Measurements from ENCODE around the gene RAB20.

Gene RAB20

DNA sequence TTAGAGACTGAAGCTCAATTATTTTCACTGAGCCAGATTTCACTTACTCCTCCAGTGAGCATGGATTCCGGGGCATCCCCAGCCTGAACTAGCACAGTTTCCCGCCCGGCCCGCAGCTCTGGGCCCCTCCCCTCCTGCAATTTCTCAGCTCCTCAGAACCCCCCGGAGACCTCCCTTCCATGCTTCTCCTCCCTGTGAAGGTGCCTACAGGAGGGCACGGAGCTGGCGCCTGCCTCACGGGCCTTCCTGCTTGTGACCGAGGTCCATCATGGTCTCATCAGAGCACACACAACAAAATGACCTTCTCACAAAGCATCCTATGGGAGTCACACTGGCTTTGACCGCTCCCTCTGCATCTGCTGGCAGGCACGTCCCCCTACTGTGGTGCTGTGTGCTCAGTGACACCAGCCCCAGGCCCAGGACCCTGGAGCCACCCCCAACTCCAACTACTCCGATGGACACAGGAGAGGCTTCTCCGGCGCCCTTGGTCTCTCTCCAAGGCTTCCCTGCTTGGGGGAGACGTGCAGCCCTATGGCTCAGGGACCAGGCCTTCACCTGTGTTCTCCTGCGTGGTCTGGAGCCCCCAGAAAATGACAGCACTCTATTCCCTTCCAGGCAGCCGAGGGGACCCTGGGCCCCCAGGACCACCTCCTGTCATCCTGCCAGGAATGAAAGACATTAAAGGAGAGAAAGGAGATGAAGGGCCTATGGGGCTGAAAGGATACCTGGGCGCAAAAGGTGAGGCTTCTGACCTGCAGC is 77.1 kb downstream of the RAB20 start:
- H3K9ac ChIP-seq (ENCODE audit: insufficient read length), result no peak overlapping the region
- no peak overlapping the region for H3K27ac ChIP-seq
- H3K36me3 ChIP-seq (ENCODE audit: insufficient read depth, low read length), result peaks cover 4% of the 10 kb centered on the region; the same call in 1 of the 2 replicates

GRCh38 chr13:110483386-110483968 is 78.0 kb downstream of the RAB20 start:
- no peak overlapping the region for H3K27ac ChIP-seq

More for the DNA sequence above, 77.1 kb downstream of the RAB20 start:
- TF ChIP-seq POLR2AphosphoS5 (IDR thresholded peaks at IDR 0.05; ENCODE audit: borderline replicate concordance, low read depth, low read length) (no peak), EZH2 (IDR thresholded peaks at IDR 0.05) (no peak)
- no peak overlapping the region for H3K4me3 ChIP-seq
- no peaks in the 10 kb centered on the region for H3K9me3 ChIP-seq (ENCODE audit: low read depth, low read length)
- DNase-seq (ENCODE audit: low read depth, low spot score), result no peak

GRCh38 chr13:110480161-110480560 is 81.4 kb downstream of the RAB20 start:
- Histone ChIP-seq H3K9ac (ENCODE audit: insufficient read length) (no peak overlapping the region), H3K27ac (no peak overlapping the region), H3K9me3 (ENCODE audit: low read depth, low read length) (no peaks in the 10 kb centered on the region), H3K4me3 (no peak overlapping the region), H3K36me3 (ENCODE audit: insufficient read depth, low read length) (peaks cover 4% of the 10 kb centered on the region; the same call in 1 of the 2 replicates)
- no peak for DNase-seq (ENCODE audit: low read depth, low spot score)
- no peak for TF ChIP-seq FOXP2 (optimal IDR thresholded peaks at IDR 0.05; ENCODE audit: control extremely low read depth, extremely low read length, insufficient read depth)
- TF ChIP-seq EZH2 (IDR thresholded peaks at IDR 0.05), result no peak
- TF ChIP-seq POLR2AphosphoS5 (IDR thresholded peaks at IDR 0.05; ENCODE audit: borderline replicate concordance, low read depth, low read length), result no peak

More at GRCh38 chr13:110483386-110483968, 78.0 kb downstream of the RAB20 start:
- peaks cover 4% of the 10 kb centered on the region; the same call in 1 of the 2 replicates for H3K36me3 ChIP-seq (ENCODE audit: insufficient read depth, low read length)
- H3K9ac ChIP-seq (ENCODE audit: insufficient read length), result no peak overlapping the region
- DNase-seq (ENCODE audit: low read depth, low spot score), result no peak
- no peak overlapping the region for H3K4me3 ChIP-seq
- TF ChIP-seq FOXP2 (optimal IDR thresholded peaks at IDR 0.05; ENCODE audit: control extremely low read depth, extremely low read length, insufficient read depth) (no peak), POLR2AphosphoS5 (IDR thresholded peaks at IDR 0.05; ENCODE audit: borderline replicate concordance, low read depth, low read length) (no peak), EZH2 (IDR thresholded peaks at IDR 0.05) (no peak)
- no peaks in the 10 kb centered on the region for H3K9me3 ChIP-seq (ENCODE audit: low read depth, low read length)

- H3K9me3 ChIP-seq (ENCODE audit: low read depth, low read length), result no peaks in the 10 kb centered on the region
- peaks cover 4% of the 10 kb centered on the region; the same call in 1 of the 2 replicates for H3K36me3 ChIP-seq (ENCODE audit: insufficient read depth, low read length)
- no peak for DNase-seq (ENCODE audit: low read depth, low spot score)
- no peak overlapping the region for H3K9ac ChIP-seq (ENCODE audit: insufficient read length)
- TF ChIP-seq EZH2 (IDR thresholded peaks at IDR 0.05) (no peak), FOXP2 (optimal IDR thresholded peaks at IDR 0.05; ENCODE audit: control extremely low read depth, extremely low read length, insufficient read depth) (no peak), POLR2AphosphoS5 (IDR thresholded peaks at IDR 0.05; ENCODE audit: borderline replicate concordance, low read depth, low read length) (no peak)
- H3K27ac ChIP-seq, result no peak overlapping the region
- H3K4me3 ChIP-seq, result no peak overlapping the region
These were observed 81.9 kb downstream of the RAB20 start for GRCh38 chr13:110479648-110480047.

- DNase-seq (ENCODE audit: low read depth, low spot score), result no peak
- Histone ChIP-seq H3K9me3 (ENCODE audit: low read depth, low read length) (no peaks in the 10 kb centered on the region), H3K4me3 (no peak overlapping the region), H3K36me3 (ENCODE audit: insufficient read depth, low read length) (peaks cover 4% of the 10 kb centered on the region; the same call in 1 of the 2 replicates), H3K27ac (no peak overlapping the region), H3K9ac (ENCODE audit: insufficient read length) (no peak overlapping the region)
- TF ChIP-seq EZH2 (IDR thresholded peaks at IDR 0.05), result no peak
- no peak for TF ChIP-seq POLR2AphosphoS5 (IDR thresholded peaks at IDR 0.05; ENCODE audit: borderline replicate concordance, low read depth, low read length)
- TF ChIP-seq FOXP2 (optimal IDR thresholded peaks at IDR 0.05; ENCODE audit: control extremely low read depth, extremely low read length, insufficient read depth), result no peak
These were observed 82.3 kb downstream of the RAB20 start for GRCh38 chr13:110479215-110479545.

DNA sequence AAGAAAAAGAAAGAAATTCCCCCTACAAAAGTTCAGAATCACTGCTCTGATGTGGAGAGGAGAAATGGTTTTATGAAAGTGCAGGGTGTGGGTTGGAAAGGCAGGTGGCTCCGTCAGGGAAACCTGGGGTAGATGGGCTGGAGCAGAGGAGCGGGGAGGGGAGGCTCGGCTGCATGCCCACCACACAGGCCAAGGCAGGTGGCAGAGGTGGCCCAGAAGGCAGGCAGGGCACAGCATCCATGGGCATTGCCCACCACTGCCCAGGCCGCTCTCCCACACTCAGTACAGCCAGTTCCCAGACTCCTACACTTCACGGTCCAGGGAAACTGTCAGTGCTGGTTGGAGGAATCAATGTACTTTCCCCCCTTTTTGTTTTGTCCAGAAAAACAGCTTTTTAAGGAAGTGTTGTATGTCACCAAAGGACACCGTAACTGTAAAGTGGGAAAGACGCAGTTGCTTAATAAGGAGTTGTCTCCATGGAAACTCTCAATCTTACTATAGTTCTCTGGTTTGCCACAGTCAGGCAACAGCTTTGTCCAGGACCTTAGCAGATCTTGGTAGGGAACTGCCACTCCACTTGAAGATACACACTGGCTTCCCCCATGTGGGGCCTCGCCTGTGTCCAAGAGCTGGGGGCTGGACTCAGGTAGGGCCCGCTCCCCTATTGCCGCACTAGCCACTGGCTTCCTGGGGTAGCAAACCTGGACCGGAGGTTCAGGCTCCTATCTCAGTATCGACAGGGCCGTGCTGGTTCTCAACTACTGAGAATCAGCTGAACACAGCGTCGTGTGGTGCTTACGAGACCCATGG is 82.9 kb downstream of the RAB20 start:
- Histone ChIP-seq H3K36me3 (ENCODE audit: insufficient read depth, low read length) (peaks cover 4% of the 10 kb centered on the region; the same call in 1 of the 2 replicates), H3K4me3 (no peak overlapping the region), H3K9me3 (ENCODE audit: low read depth, low read length) (no peaks in the 10 kb centered on the region), H3K27ac (no peak overlapping the region), H3K9ac (ENCODE audit: insufficient read length) (no peak overlapping the region)
- TF ChIP-seq POLR2AphosphoS5 (IDR thresholded peaks at IDR 0.05; ENCODE audit: borderline replicate concordance, low read depth, low read length) (no peak), EZH2 (IDR thresholded peaks at IDR 0.05) (no peak), FOXP2 (optimal IDR thresholded peaks at IDR 0.05; ENCODE audit: control extremely low read depth, extremely low read length, insufficient read depth) (no peak)
- DNase-seq (ENCODE audit: low read depth, low spot score), result no peak

GRCh38 chr13:110477706-110478245 is 83.7 kb downstream of the RAB20 start:
- H3K27ac ChIP-seq, result no peak overlapping the region
- no peak overlapping the region for H3K4me3 ChIP-seq
- TF ChIP-seq POLR2AphosphoS5 (IDR thresholded peaks at IDR 0.05; ENCODE audit: borderline replicate concordance, low read depth, low read length) (no peak), FOXP2 (optimal IDR thresholded peaks at IDR 0.05; ENCODE audit: control extremely low read depth, extremely low read length, insufficient read depth) (no peak), EZH2 (IDR thresholded peaks at IDR 0.05) (no peak)
- no peak overlapping the region for H3K9ac ChIP-seq (ENCODE audit: insufficient read length)
- no peaks in the 10 kb centered on the region for H3K9me3 ChIP-seq (ENCODE audit: low read depth, low read length)
- no peak for DNase-seq (ENCODE audit: low read depth, low spot score)
- H3K36me3 ChIP-seq (ENCODE audit: insufficient read depth, low read length), result no peaks in the 10 kb centered on the region; the same call in 1 of the 2 replicates

- Histone ChIP-seq H3K36me3 (ENCODE audit: insufficient read depth, low read length) (no peaks in the 10 kb centered on the region; the same call in 1 of the 2 replicates), H3K4me3 (no peak overlapping the region), H3K27ac (no peak overlapping the region), H3K9ac (ENCODE audit: insufficient read length) (no peak overlapping the region), H3K9me3 (ENCODE audit: low read depth, low read length) (no peaks in the 10 kb centered on the region)
- TF ChIP-seq EZH2 (IDR thresholded peaks at IDR 0.05) (no peak), POLR2AphosphoS5 (IDR thresholded peaks at IDR 0.05; ENCODE audit: borderline replicate concordance, low read depth, low read length) (no peak), FOXP2 (optimal IDR thresholded peaks at IDR 0.05; ENCODE audit: control extremely low read depth, extremely low read length, insufficient read depth) (no peak)
- DNase-seq (ENCODE audit: low read depth, low spot score), result no peak
These were observed 85.3 kb downstream of the RAB20 start for GRCh38 chr13:110476220-110476617.
